Right cardiac atrium (tissue), 5 donors: ENCODE results near the gene PYCR2. TPM values are rescaled to one million over a fixed set of nuclear protein-coding genes. Genes with fewer than 3 reads are reported as not detected.

Source experiments
- ATAC-seq, 2 donors: fragments of 200-7000 bp; cut with Tn5 transposase; one replicate each; pipeline versions ENCODE4 v1.8.0 to v1.9.1; 2020; ENCODE audit warnings: moderate library complexity in 2 of 2, mild to moderate bottlenecking in 1 of 2
- DNase-seq, 3 donors: peaks; one replicate each; pipeline ENCODE4 v3.0.0-alpha.2; 2020
- H3K27ac ChIP-seq: one replicate; pipeline ENCODE4 v1.5.1; 2013; ENCODE audit warnings: mild to moderate bottlenecking, low read length, control low read depth, moderate library complexity
- H3K27me3 ChIP-seq: one replicate; pipeline ENCODE4 v1.6.1; 2013; ENCODE audit not compliant: control insufficient read depth, insufficient read depth
- H3K4me1 ChIP-seq: one replicate; pipeline ENCODE4 v1.6.1; 2013; ENCODE audit warnings: low read length; ENCODE audit not compliant: control insufficient read depth, insufficient read depth
- H3K4me3 ChIP-seq: one replicate; pipeline ENCODE4 v1.5.1; 2013; ENCODE audit warnings: low read length, control low read depth
- H3K9me3 ChIP-seq: one replicate; pipeline ENCODE4 v1.6.1; 2013; ENCODE audit warnings: low read length; ENCODE audit not compliant: control insufficient read depth
- WGBS: extraction: QIAGEN DNeasy Blood & Tissue Kit; methylation state at CpG from one replicate; pipeline ENCODE4 v1.1.7; 2013; 5-methylcytosine and 5-hydroxymethylcytosine counted together
- intact Hi-C, 4 donors: fragments of 100-400 bp; cut with DNase I; formaldehyde crosslinking; loops; one replicate each; pipeline versions ENCODE4 v1.11.0 to v1.14.0; 2022 to 2023
- polyA plus RNA-seq: library from polyadenylated mRNA; stranded (reverse); fragments of 200-250 nt; gene quantifications from one replicate; pipeline ENCODE4 v1.2.3, GENCODE V29; 2013
- total RNA-seq, 4 donors: library from RNA; stranded (reverse); fragmentation: NEBNext Ultra II Directional; extraction: Animal tissue kit (Norgen Biotek cat#: 25700); gene quantifications; one replicate each; pipeline ENCODE4 v1.2.1, GENCODE V29; 2021
- donor health status: healthy with polysubstance abuse.
- donor health status: DM: no; HTN: yes; CAD: no.
- donor health status: DM: no; HTN: no; CAD: no.
- donor health status: DM: no; HTN: yes; CAD: no; lungs with severe emphysema.
- donor health status: DM: yes; HTN: yes; CAD: no.

Gene PYCR2
- total and polyA plus RNA-seq, 5 donors: 57.4 to 76.9 (median 64.2) TPM

- H3K4me3 ChIP-seq: no peak overlapping the region
- 79% methylated on average over 4 of the region's 4 CpGs for WGBS
- intact Hi-C loops: loop anchor here in 1 of 4 donors (10.0 kb wide), 1 partner anchor 109 kb away; no protein-coding TSS in a partner anchor
- ATAC-seq (no peak), DNase-seq (peak in 1 of 3 donors; percentile 10)
- peaks cover 2% of the 10 kb centered on the region for H3K4me1 ChIP-seq
- no peak overlapping the region for H3K27ac ChIP-seq
- H3K9me3 ChIP-seq: no peaks in the 10 kb centered on the region
- H3K27me3 ChIP-seq: no peaks in the 10 kb centered on the region
Measured at GRCh38 chr1:225903623-225904022, 20.4 kb downstream of the PYCR2 start.

- WGBS: 43% methylated on average over 4 of the region's 4 CpGs
- intact Hi-C loops: no loop called here
- no peak overlapping the region for H3K27ac ChIP-seq
- ATAC-seq (peak in 1 of 2 donors; percentile 39), DNase-seq (peak in 1 of 3 donors; percentile 43)
- peaks cover 2% of the 10 kb centered on the region for H3K4me1 ChIP-seq
- no peaks in the 10 kb centered on the region for H3K27me3 ChIP-seq
- H3K4me3 ChIP-seq: no peak overlapping the region
- no peaks in the 10 kb centered on the region for H3K9me3 ChIP-seq
Measured at GRCh38 chr1:225899044-225899925, 24.8 kb downstream of the PYCR2 start.

- intact Hi-C loops: no loop called here
- ATAC-seq (no peak), DNase-seq (peak in 1 of 3 donors; percentile 21)
- Histone ChIP-seq H3K4me3 (no peak overlapping the region), H3K27me3 (no peaks in the 10 kb centered on the region), H3K27ac (no peak overlapping the region), H3K9me3 (no peaks in the 10 kb centered on the region), H3K4me1 (peaks cover 2% of the 10 kb centered on the region)
- 91% methylated on average over 19 of the region's 19 CpGs for WGBS
Measured at GRCh38 chr1:225897595-225898514, 26.2 kb downstream of the PYCR2 start.

GRCh38 chr1:225896937-225897549 is 27.0 kb downstream of the PYCR2 start:
- intact Hi-C loops: no loop called here
- DNase-seq: peak in 1 of 3 donors; percentile 17
- 58% methylated on average over 7 of the region's 7 CpGs for WGBS
- Histone ChIP-seq H3K27me3 (no peaks in the 10 kb centered on the region), H3K9me3 (no peaks in the 10 kb centered on the region), H3K27ac (no peak overlapping the region), H3K4me3 (no peak overlapping the region), H3K4me1 (peaks cover 2% of the 10 kb centered on the region)
- ATAC-seq: peak; percentile 37 to 64

- H3K4me3 ChIP-seq: no peak overlapping the region
- ATAC-seq: no peak
- 80% methylated on average over 5 of the region's 5 CpGs for WGBS
- no peak for DNase-seq
- H3K4me1 ChIP-seq: peaks cover 2% of the 10 kb centered on the region
- H3K27me3 ChIP-seq: no peaks in the 10 kb centered on the region
- intact Hi-C loops: no loop called here
- H3K27ac ChIP-seq: no peak overlapping the region
- H3K9me3 ChIP-seq: no peaks in the 10 kb centered on the region
Measured at GRCh38 chr1:225896494-225896893, 27.6 kb downstream of the PYCR2 start.

GRCh38 chr1:225892307-225892706 is 31.7 kb downstream of the PYCR2 start:
- intact Hi-C loops: no loop called here
- Histone ChIP-seq H3K4me1 (no peaks in the 10 kb centered on the region), H3K27me3 (no peaks in the 10 kb centered on the region), H3K9me3 (no peaks in the 10 kb centered on the region), H3K4me3 (no peak overlapping the region), H3K27ac (no peak overlapping the region)
- no peak for ATAC-seq
- WGBS: 86% methylated on average over 6 of the region's 6 CpGs
- peak in 1 of 3 donors; percentile 5 for DNase-seq

- Histone ChIP-seq H3K4me1 (no peaks in the 10 kb centered on the region), H3K27me3 (no peaks in the 10 kb centered on the region), H3K4me3 (no peak overlapping the region), H3K27ac (no peak overlapping the region), H3K9me3 (no peaks in the 10 kb centered on the region)
- 91% methylated on average over 14 of the region's 14 CpGs for whole genome bisulfite sequencing
- DNase-seq (peak in 1 of 3 donors; percentile 1), ATAC-seq (peak in 1 of 2 donors; percentile 7)
- intact Hi-C loops: no loop called here
Measured at GRCh38 chr1:225891229-225891972, 32.6 kb downstream of the PYCR2 start.

- ATAC-seq: peak in 1 of 2 donors; percentile 21
- no peak overlapping the region for H3K27ac ChIP-seq
- intact Hi-C loops: no loop called here
Measured at GRCh38 chr1:225890346-225891228, 33.5 kb downstream of the PYCR2 start.

GRCh38 chr1:225889743-225890142 is 34.3 kb downstream of the PYCR2 start:
- Histone ChIP-seq H3K4me1 (no peaks in the 10 kb centered on the region), H3K27ac (no peak overlapping the region), H3K27me3 (no peaks in the 10 kb centered on the region), H3K9me3 (no peaks in the 10 kb centered on the region), H3K4me3 (no peak overlapping the region)
- DNase-seq: peak in 1 of 3 donors; percentile 4
- intact Hi-C loops: no loop called here
- 90% methylated on average over 5 of the region's 5 CpGs for WGBS
- no peak for ATAC-seq

More at GRCh38 chr1:225890346-225891228, 33.5 kb downstream of the PYCR2 start:
- Histone ChIP-seq H3K27me3 (no peaks in the 10 kb centered on the region), H3K9me3 (no peaks in the 10 kb centered on the region), H3K4me1 (no peaks in the 10 kb centered on the region), H3K4me3 (no peak overlapping the region)
- 70% methylated on average over 6 of the region's 6 CpGs for WGBS
- peak in 1 of 3 donors; percentile 60 for DNase-seq
